Erythroblast (primary cell): ENCODE data around the gene STAT3.

ENCODE experiments used
- GATA1 ChIP-seq: IDR thresholded peaks from 2 replicates; pipeline ENCODE4 v1.6.1; 2011; ENCODE audit warnings: low read depth, mild to moderate bottlenecking, control low read depth, low read length, moderate library complexity
- POLR2A ChIP-seq: IDR thresholded peaks from 2 replicates; pipeline ENCODE4 v1.6.1; 2011; ENCODE audit warnings: mild to moderate bottlenecking, low read length

DNA sequence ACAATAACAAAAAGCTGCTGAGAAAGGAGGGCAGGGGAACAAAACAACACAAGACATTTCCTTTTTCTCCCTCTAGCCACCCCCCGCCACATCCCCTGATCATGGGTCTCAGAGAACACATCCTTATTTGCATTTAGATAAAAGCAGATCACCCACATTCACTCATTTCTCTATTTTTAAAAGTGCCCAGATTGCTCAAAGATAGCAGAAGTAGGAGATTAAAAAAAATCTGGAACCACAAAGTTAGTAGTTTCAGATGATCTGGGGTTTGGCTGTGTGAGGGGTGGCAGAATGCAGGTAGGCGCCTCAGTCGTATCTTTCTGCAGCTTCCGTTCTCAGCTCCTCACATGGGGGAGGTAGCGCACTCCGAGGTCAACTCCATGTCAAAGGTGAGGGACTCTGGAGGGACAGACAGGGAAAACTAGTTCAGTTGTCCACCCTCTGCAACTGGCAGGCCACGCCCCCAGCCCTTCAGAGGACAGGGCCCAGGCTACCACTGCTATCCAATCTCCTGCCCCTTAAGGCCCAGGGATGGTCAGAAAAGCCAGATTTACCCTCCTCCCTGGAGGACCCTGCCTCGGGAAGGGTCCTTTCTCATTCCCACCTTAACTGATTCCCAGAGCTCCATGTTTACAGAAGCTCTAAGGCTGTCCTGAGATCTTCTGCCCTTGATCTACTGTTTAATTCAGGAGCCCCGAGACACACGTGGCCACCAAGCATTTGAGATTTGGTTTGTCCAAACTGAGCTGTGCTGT is 72.7 kb downstream of the STAT3 start:
- TF ChIP-seq POLR2A (no peak), GATA1 (no peak)
